Uterus (tissue), 4 donors: ENCODE results near the gene SYT15B. TPM values are rescaled to one million over a fixed set of nuclear protein-coding genes. Genes with fewer than 3 reads are reported as not detected.
"Not testable (repeated sequence)": the region's sequence is repeated elsewhere in the genome, so short reads cannot be mapped to it uniquely, and the experiment has no call there.

Source experiments
- DNase-seq, 2 donors: peaks; one replicate each; pipeline ENCODE4 v3.0.0-alpha.2; 2019 to 2020
- H3K27ac ChIP-seq, 2 donors: fragments of 200-600 bp; sonication (generic); 1 replicate in 1 of 2; 2 replicates in 1 of 2; pipeline ENCODE4 v1.5.1; 2016 to 2018
- H3K27me3 ChIP-seq, 2 donors: fragments of 200-600 bp; sonication (generic); one replicate each; pipeline ENCODE4 v1.5.1; 2018 to 2019; ENCODE audit warnings: control low read depth in 1 of 2
- H3K36me3 ChIP-seq, 2 donors: fragments of 200-600 bp; sonication (generic); one replicate each; pipeline ENCODE4 v1.5.1; 2019; ENCODE audit warnings: control low read depth in 1 of 2
- H3K4me1 ChIP-seq, 2 donors: fragments of 200-600 bp; sonication (generic); one replicate each; pipeline ENCODE4 v1.5.1; 2018 to 2019; ENCODE audit warnings: control low read depth in 1 of 2
- H3K4me3 ChIP-seq, 2 donors: fragments of 200-600 bp; sonication (generic); 1 replicate in 1 of 2; 2 replicates in 1 of 2; pipeline ENCODE4 v1.5.1; 2018 to 2019; ENCODE audit warnings: mild to moderate bottlenecking in 1 of 2
- H3K9me3 ChIP-seq, 2 donors: fragments of 200-600 bp; sonication (generic); one replicate each; pipeline ENCODE4 v1.5.1; 2019; ENCODE audit warnings: control low read depth in 1 of 2
- intact Hi-C: fragments of 100-400 bp; cut with DNase I; formaldehyde crosslinking; loops from one replicate; pipeline ENCODE4 v1.15.1; 2023; ENCODE audit warnings: low total_unique reads
- total RNA-seq, 4 donors: library from RNA; depleted of rRNA in 3 of 4; stranded (reverse); fragments of >200 nt in 3 of 4; gene quantifications; one replicate each; pipeline versions ENCODE4 v1.1.0 to v1.2.4, GENCODE V29; 2014 to 2023
- donor health status: DM: yes; HTN: yes; CAD: no.

Gene SYT15B
- total RNA-seq, 4 donors from 2014 or later = 2.1 to 15.0 (median 7.0) TPM

GRCh38 chr10:47723362-47723761 is 40.0 kb downstream of the SYT15B start:
- H3K4me1 ChIP-seq, H3K27me3 ChIP-seq, DNase-seq, intact Hi-C loops, H3K36me3 ChIP-seq, H3K4me3 ChIP-seq, H3K9me3 ChIP-seq, H3K27ac ChIP-seq: not testable (repeated sequence)

GRCh38 chr10:47717011-47717769 is 46.2 kb downstream of the SYT15B start:
- DNase-seq, H3K36me3 ChIP-seq, H3K9me3 ChIP-seq, H3K4me1 ChIP-seq, H3K27me3 ChIP-seq, intact Hi-C loops, H3K4me3 ChIP-seq, H3K27ac ChIP-seq: not testable (repeated sequence)

Other genes starting within 250 kb of the SYT15B start
- 10 to 100 TPM in 1 of 4 donors, 1 to 10 TPM in 3; 1.0 to 12.8 (median 1.5) TPM for gene AGAP9, start 240.0 kb downstream of the SYT15B start, total RNA-seq
- not detected for gene NPY4R2, start 155.1 kb upstream of the SYT15B start, total RNA-seq
- gene FAM25C, start 236.2 kb upstream of the SYT15B start, total RNA-seq = not detected